HCT116 (cell line): ENCODE results near the gene LAPTM4A. TPM values are rescaled to one million over a fixed set of nuclear protein-coding genes. Genes with fewer than 3 reads are reported as not detected.

Source experiments
- ATAC-seq: fragments of 200-7000 bp; cut with Tn5 transposase; 2 replicates; pipeline ENCODE4 v1.9.1; 2020; ENCODE audit warnings: mild to moderate bottlenecking, moderate library complexity
- BruUV-seq: library from RNA; stranded (reverse); fragments of 400-500 nt; replicated peaks from 2 replicates; lab custom pipeline; 2021; lab: Mats Ljungman, UMichigan
- CTCF ChIA-PET: fragments of 300-600 bp; sonication (Branson Sonifier 250); formaldehyde crosslinking; loops from one replicate; lab custom pipeline; 2021; ENCODE audit warnings: antibody characterized with exemption; lab: Charles Lee
- POLR2A ChIA-PET: fragments of 300-600, 350-600 bp; sonication (Branson Sonifier 250); formaldehyde crosslinking; loops from one replicate; lab custom pipeline; 2021; ENCODE audit warnings: antibody characterized with exemption; lab: Charles Lee
- RAD21 ChIA-PET, 2 experiments: fragments of 300-600 bp; sonication (Branson Sonifier 250); formaldehyde crosslinking; loops; one replicate each; lab custom pipeline; 2023; ENCODE audit warnings: low total read pairs in 2 of 2; ENCODE audit not compliant: uncharacterized antibody in 2 of 2, unreplicated experiment in 2 of 2, low non-redundant PET in 1 of 2; lab: Charles Lee
- DNase-seq: peaks from one replicate; pipeline ENCODE4 v3.0.0-alpha.2; 2010; ENCODE audit warnings: low read depth, low spot score
- H2AFZ ChIP-seq: fragments of 200-600 bp; shearing (Covaris generic), sonication (generic); 2 replicates; pipeline ENCODE4 v1.6.1; 2017; ENCODE audit warnings: low read depth, mixed run types, mixed read lengths, antibody characterized with exemption, low read length; ENCODE audit not compliant: poor library complexity, severe bottlenecking
- H3K27ac ChIP-seq: 2 replicates; pipeline ENCODE4 v1.5.1; 2012; ENCODE audit warnings: low read depth, low read length
- H3K27me3 ChIP-seq: fragments of 200-600 bp; sonication (generic); 2 replicates; pipeline ENCODE4 v1.6.1; 2016; ENCODE audit warnings: mixed run types, low read length, mixed read lengths; ENCODE audit not compliant: insufficient read depth
- H3K36me3 ChIP-seq, 2 experiments: fragments of 200-500 bp in 1 of 2; fragments of 200-600 bp in 1 of 2; sonication (Bioruptor generic) in 1 of 2; sonication (generic) in 1 of 2; 2 replicates each; pipeline versions ENCODE4 v1.5.1 to v1.6.1; 2014 to 2016; ENCODE audit warnings: low read length in 2 of 2, inconsistent platforms in 1 of 2, mixed read lengths in 1 of 2, mixed run types in 1 of 2; ENCODE audit not compliant: insufficient read depth in 2 of 2, control insufficient read depth in 1 of 2
- H3K4me1 ChIP-seq, 2 experiments: fragments of 200-600 bp in 1 of 2; sonication (generic) in 1 of 2; 2 replicates each; pipeline versions ENCODE4 v1.5.1 to v1.6.1; 2012 to 2017; ENCODE audit warnings: low read length in 2 of 2, inconsistent platforms in 1 of 2, mild to moderate bottlenecking in 1 of 2, mixed read lengths in 1 of 2, mixed run types in 1 of 2, moderate library complexity in 1 of 2; ENCODE audit not compliant: insufficient read depth in 2 of 2, control insufficient read depth in 1 of 2
- H3K4me2 ChIP-seq: fragments of 200-600 bp; sonication (generic); 2 replicates; pipeline ENCODE4 v1.6.1; 2017; ENCODE audit warnings: mixed run types, low read length, mixed read lengths
- H3K4me3 ChIP-seq, 2 experiments: fragments of 200-600 bp in 1 of 2; sonication (generic) in 1 of 2; replicated peaks in 1 of 2; 2 replicates each; pipeline ENCODE4 v1.5.1; 2011 to 2016; ENCODE audit warnings: low read length in 2 of 2, control low read depth in 1 of 2, low read depth in 1 of 2, mild to moderate bottlenecking in 1 of 2, mixed read lengths in 1 of 2, mixed run types in 1 of 2
- H3K79me2 ChIP-seq: fragments of 200-600 bp; sonication (generic); 2 replicates; pipeline ENCODE4 v1.6.1; 2017; ENCODE audit warnings: mild to moderate bottlenecking, mixed run types, low read length, moderate library complexity, mixed read lengths; ENCODE audit not compliant: insufficient read depth
- H3K9ac ChIP-seq: fragments of 200-600 bp; sonication (generic); 2 replicates; pipeline ENCODE4 v1.6.1; 2016; ENCODE audit warnings: low read length, mixed read lengths
- H3K9me2 ChIP-seq: fragments of 200-600 bp; sonication (generic), shearing (Covaris generic); 2 replicates; pipeline ENCODE4 v1.6.1; 2017; ENCODE audit warnings: mixed run types, mild to moderate bottlenecking, moderate library complexity; ENCODE audit not compliant: insufficient read depth
- H3K9me3 ChIP-seq, 2 experiments: fragments of 200-500 bp in 1 of 2; fragments of 200-600 bp in 1 of 2; sonication (Bioruptor generic) in 1 of 2; sonication (generic) in 1 of 2; 2 replicates each; pipeline ENCODE4 v1.6.1; 2014 to 2017; ENCODE audit warnings: low read length in 2 of 2, mixed read lengths in 2 of 2, inconsistent platforms in 1 of 2, low read depth in 1 of 2, mild to moderate bottlenecking in 1 of 2, mixed run types in 1 of 2, moderate library complexity in 1 of 2; ENCODE audit not compliant: control insufficient read depth in 1 of 2, insufficient read depth in 1 of 2
- H4K20me1 ChIP-seq: fragments of 200-600 bp; sonication (generic), shearing (Covaris generic); 2 replicates; pipeline ENCODE4 v1.6.1; 2017; ENCODE audit warnings: mixed run types, mild to moderate bottlenecking, moderate library complexity; ENCODE audit not compliant: insufficient read depth
- CBX3 ChIP-seq: IDR thresholded peaks from 2 replicates; pipeline ENCODE4 v1.6.1; 2012; ENCODE audit warnings: low read depth
- CEBPB ChIP-seq: IDR thresholded peaks from 2 replicates; pipeline ENCODE4 v1.6.1; 2012; ENCODE audit warnings: low read depth
- CTCF ChIP-seq, 3 experiments: fragments of 200-600 bp in 1 of 3; sonication (generic) in 1 of 3; IDR thresholded peaks in 2 of 3; conservative IDR thresholded peaks in 1 of 3; 2 replicates each; pipeline ENCODE4 v1.5.1; 2012 to 2017; ENCODE audit warnings: low read depth in 2 of 3, low read length in 2 of 3, antibody characterized with exemption in 1 of 3, borderline replicate concordance in 1 of 3, control low read depth in 1 of 3, mild to moderate bottlenecking in 1 of 3, mixed read lengths in 1 of 3, mixed run types in 1 of 3, moderate library complexity in 1 of 3; ENCODE audit not compliant: insufficient read depth in 1 of 3
- EGR1 ChIP-seq: IDR thresholded peaks from 2 replicates; pipeline ENCODE4 v1.6.1; 2012; ENCODE audit warnings: low read depth
- ELF1 ChIP-seq: IDR thresholded peaks from 2 replicates; pipeline ENCODE4 v1.6.1; 2012; ENCODE audit warnings: low read depth, borderline replicate concordance
- EZH2 ChIP-seq: fragments of 200-600 bp; sonication (generic); IDR thresholded peaks from 2 replicates; pipeline ENCODE4 v1.6.1; 2017; ENCODE audit warnings: antibody characterized with exemption, mixed run types
- EZH2phosphoT487 ChIP-seq: fragments of 200-600 bp; IDR thresholded peaks from 2 replicates; pipeline ENCODE4 v1.6.1; 2018; ENCODE audit warnings: antibody characterized with exemption, borderline replicate concordance
- FOSL1 ChIP-seq: IDR thresholded peaks from 2 replicates; pipeline ENCODE4 v1.6.1; 2012; ENCODE audit warnings: low read depth
- JUND ChIP-seq: IDR thresholded peaks from 2 replicates; pipeline ENCODE4 v1.6.1; 2012
- MAX ChIP-seq: IDR thresholded peaks from 2 replicates; pipeline ENCODE4 v1.6.1; 2012
- POLR2A ChIP-seq: IDR thresholded peaks from 2 replicates; pipeline ENCODE4 v1.7.0; 2011; ENCODE audit warnings: borderline replicate concordance; ENCODE audit not compliant: insufficient read depth, insufficient read length; ENCODE audit errors: extremely low read depth
- POLR2AphosphoS5 ChIP-seq: IDR thresholded peaks from 2 replicates; pipeline ENCODE4 v1.6.1; 2011; ENCODE audit warnings: mild to moderate bottlenecking, low read depth, low read length, moderate library complexity
- RAD21 ChIP-seq: IDR thresholded peaks from 2 replicates; pipeline ENCODE4 v1.6.1; 2012; ENCODE audit warnings: low read depth, mild to moderate bottlenecking
- SP1 ChIP-seq: IDR thresholded peaks from 2 replicates; pipeline ENCODE4 v1.6.1; 2012; ENCODE audit warnings: low read depth
- SRF ChIP-seq: IDR thresholded peaks from 2 replicates; pipeline ENCODE4 v1.6.1; 2012; ENCODE audit warnings: low read depth
- YY1 ChIP-seq: IDR thresholded peaks from 2 replicates; pipeline ENCODE4 v1.6.1; 2011; ENCODE audit warnings: low read length, low read depth, moderate library complexity, mild to moderate bottlenecking; ENCODE audit not compliant: insufficient replicate concordance; ENCODE audit errors: extremely low read depth
- ZNF274 ChIP-seq: fragments of 200-500 bp; sonication (Bioruptor generic); IDR thresholded peaks from 2 replicates; pipeline ENCODE4 v1.6.1; 2014; ENCODE audit warnings: mild to moderate bottlenecking, low read depth, low read length, inconsistent platforms
- intact Hi-C: fragments of 100-400 bp; cut with micrococcal nuclease; formaldehyde crosslinking; loops from 2 replicates; pipeline ENCODE4 v1.10.0; 2022
- total RNA-seq: library from RNA; stranded (reverse); gene quantifications from one replicate; pipeline ENCODE4 v1.2.1, GENCODE V29; 2021; ENCODE audit not compliant: unreplicated experiment
- TF ChIP-seq, protein P1 (sequence below): IDR thresholded peaks from 2 replicates; pipeline ENCODE4 v1.6.1; 2011; ENCODE audit warnings: mild to moderate bottlenecking, low read length, moderate library complexity; ENCODE audit not compliant: insufficient replicate concordance; ENCODE audit errors: extremely low read depth
- TF ChIP-seq, protein P2 (sequence below): IDR thresholded peaks from 2 replicates; pipeline ENCODE4 v1.6.1; 2012; ENCODE audit warnings: low read depth

Gene LAPTM4A
- total RNA-seq, 1 experiment from 2014 or later = 84.5 TPM

GRCh38 chr2:20027705-20028434 lies 23.6 kb downstream of the LAPTM4A start:
- DNase-seq (no peak), ATAC-seq (no peak)
- ChIA-PET RAD21 (no interaction called here), CTCF (interaction anchor here (2.0 kb wide), 1 partner anchor 12 kb away, joined by 8 read pairs; no protein-coding TSS in a partner anchor), POLR2A (no interaction called here)
- TF ChIP-seq POLR2A (no peak), CTCF (IDR thresholded peaks at IDR 0.05 in 2 of 3, conservative IDR thresholded peaks at IDR 0.05 in 1 of 3; ENCODE audit: borderline replicate concordance in 1 of 3, insufficient read depth in 1 of 3, low read depth in 2 of 3, low read length in 2 of 3) (no peak), ELF1 (no peak), POLR2AphosphoS5 (no peak), EZH2phosphoT487 (no peak), YY1 (no peak), FOSL1 (no peak), CBX3 (no peak), RAD21 (no peak), EZH2 (no peak), JUND (no peak), EGR1 (no peak), MAX (no peak), ZNF274 (no peak), SRF (no peak), SP1 (no peak), CEBPB (no peak)
- TF ChIP-seq, protein P1, sequence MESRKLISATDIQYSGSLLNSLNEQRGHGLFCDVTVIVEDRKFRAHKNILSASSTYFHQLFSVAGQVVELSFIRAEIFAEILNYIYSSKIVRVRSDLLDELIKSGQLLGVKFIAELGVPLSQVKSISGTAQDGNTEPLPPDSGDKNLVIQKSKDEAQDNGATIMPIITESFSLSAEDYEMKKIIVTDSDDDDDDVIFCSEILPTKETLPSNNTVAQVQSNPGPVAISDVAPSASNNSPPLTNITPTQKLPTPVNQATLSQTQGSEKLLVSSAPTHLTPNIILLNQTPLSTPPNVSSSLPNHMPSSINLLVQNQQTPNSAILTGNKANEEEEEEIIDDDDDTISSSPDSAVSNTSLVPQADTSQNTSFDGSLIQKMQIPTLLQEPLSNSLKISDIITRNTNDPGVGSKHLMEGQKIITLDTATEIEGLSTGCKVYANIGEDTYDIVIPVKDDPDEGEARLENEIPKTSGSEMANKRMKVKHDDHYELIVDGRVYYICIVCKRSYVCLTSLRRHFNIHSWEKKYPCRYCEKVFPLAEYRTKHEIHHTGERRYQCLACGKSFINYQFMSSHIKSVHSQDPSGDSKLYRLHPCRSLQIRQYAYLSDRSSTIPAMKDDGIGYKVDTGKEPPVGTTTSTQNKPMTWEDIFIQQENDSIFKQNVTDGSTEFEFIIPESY = no peak
- TF ChIP-seq, protein P2, sequence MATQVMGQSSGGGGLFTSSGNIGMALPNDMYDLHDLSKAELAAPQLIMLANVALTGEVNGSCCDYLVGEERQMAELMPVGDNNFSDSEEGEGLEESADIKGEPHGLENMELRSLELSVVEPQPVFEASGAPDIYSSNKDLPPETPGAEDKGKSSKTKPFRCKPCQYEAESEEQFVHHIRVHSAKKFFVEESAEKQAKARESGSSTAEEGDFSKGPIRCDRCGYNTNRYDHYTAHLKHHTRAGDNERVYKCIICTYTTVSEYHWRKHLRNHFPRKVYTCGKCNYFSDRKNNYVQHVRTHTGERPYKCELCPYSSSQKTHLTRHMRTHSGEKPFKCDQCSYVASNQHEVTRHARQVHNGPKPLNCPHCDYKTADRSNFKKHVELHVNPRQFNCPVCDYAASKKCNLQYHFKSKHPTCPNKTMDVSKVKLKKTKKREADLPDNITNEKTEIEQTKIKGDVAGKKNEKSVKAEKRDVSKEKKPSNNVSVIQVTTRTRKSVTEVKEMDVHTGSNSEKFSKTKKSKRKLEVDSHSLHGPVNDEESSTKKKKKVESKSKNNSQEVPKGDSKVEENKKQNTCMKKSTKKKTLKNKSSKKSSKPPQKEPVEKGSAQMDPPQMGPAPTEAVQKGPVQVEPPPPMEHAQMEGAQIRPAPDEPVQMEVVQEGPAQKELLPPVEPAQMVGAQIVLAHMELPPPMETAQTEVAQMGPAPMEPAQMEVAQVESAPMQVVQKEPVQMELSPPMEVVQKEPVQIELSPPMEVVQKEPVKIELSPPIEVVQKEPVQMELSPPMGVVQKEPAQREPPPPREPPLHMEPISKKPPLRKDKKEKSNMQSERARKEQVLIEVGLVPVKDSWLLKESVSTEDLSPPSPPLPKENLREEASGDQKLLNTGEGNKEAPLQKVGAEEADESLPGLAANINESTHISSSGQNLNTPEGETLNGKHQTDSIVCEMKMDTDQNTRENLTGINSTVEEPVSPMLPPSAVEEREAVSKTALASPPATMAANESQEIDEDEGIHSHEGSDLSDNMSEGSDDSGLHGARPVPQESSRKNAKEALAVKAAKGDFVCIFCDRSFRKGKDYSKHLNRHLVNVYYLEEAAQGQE = no peak
- Histone ChIP-seq H3K4me1 (no peaks in the 10 kb centered on the region), H3K9me3 (no peaks in the 10 kb centered on the region), H3K4me2 (no peak overlapping the region), H3K27ac (no peak overlapping the region), H3K9ac (no peak overlapping the region), H3K4me3 (no peak overlapping the region), H4K20me1 (no peaks in the 10 kb centered on the region), H3K27me3 (no peaks in the 10 kb centered on the region), H2AFZ (no peak overlapping the region), H3K9me2 (no peaks in the 10 kb centered on the region), H3K36me3 (peaks cover 3 to 10% of the 10 kb centered on the region in 2 experiments), H3K79me2 (no peaks in the 10 kb centered on the region)
- intact Hi-C loops = no loop called here
- BruUV-seq = no TSS peak
